Astrocyte (in vitro differentiated cells and primary cell): ENCODE measurements around the gene MMP8.

ENCODE experiments used
- EZH2 ChIP-seq: IDR thresholded peaks from 2 replicates; pipeline ENCODE4 v1.6.1; 2012; ENCODE audit warnings: mild to moderate bottlenecking, low read length, inconsistent platforms; ENCODE audit not compliant: insufficient read depth
- TF ChIP-seq, protein P1 (sequence below): IDR thresholded peaks from 2 replicates; pipeline ENCODE4 v1.5.1; 2011; ENCODE audit warnings: low read depth, mild to moderate bottlenecking, inconsistent platforms, low read length, moderate library complexity; ENCODE audit not compliant: insufficient read depth

DNA sequence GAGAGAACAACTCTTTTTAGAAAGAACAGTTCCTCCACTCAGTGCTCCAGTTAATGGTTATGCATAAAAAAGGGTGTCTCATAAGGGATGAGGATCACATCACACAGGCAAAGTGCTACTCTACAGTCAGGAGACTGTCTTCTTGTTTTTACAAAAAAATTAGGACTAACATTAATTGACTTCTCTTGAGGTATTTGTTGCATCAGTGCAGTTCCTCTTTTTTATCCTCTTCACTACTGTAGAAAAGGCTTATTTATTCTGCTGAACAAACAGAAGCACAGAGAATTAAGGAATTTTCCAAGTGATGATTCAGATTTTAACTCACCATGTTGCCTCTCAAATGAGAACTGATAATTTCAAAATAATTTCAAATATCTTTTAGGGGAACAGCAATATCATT lies 1.9 kb downstream of the MMP8 start:
- TF ChIP-seq, protein P1, sequence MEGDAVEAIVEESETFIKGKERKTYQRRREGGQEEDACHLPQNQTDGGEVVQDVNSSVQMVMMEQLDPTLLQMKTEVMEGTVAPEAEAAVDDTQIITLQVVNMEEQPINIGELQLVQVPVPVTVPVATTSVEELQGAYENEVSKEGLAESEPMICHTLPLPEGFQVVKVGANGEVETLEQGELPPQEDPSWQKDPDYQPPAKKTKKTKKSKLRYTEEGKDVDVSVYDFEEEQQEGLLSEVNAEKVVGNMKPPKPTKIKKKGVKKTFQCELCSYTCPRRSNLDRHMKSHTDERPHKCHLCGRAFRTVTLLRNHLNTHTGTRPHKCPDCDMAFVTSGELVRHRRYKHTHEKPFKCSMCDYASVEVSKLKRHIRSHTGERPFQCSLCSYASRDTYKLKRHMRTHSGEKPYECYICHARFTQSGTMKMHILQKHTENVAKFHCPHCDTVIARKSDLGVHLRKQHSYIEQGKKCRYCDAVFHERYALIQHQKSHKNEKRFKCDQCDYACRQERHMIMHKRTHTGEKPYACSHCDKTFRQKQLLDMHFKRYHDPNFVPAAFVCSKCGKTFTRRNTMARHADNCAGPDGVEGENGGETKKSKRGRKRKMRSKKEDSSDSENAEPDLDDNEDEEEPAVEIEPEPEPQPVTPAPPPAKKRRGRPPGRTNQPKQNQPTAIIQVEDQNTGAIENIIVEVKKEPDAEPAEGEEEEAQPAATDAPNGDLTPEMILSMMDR, result no peak
- TF ChIP-seq EZH2, result no peak
